Mesothelial cell of epicardium (in vitro differentiated cells): ENCODE results near the gene CCNQ. TPM values are rescaled to one million over a fixed set of nuclear protein-coding genes. Genes with fewer than 3 reads are reported as not detected.

Source experiments
- DNase-seq, 2 experiments: peaks; one replicate each; pipeline ENCODE4 v3.0.0; 2021; ENCODE audit warnings: low spot score in 2 of 2; ENCODE audit not compliant: unreplicated experiment in 2 of 2
- H3K27ac Mint-ChIP-seq: 2 replicates; pipeline ENCODE4 v1.8.0; 2021; ENCODE audit warnings: mixed read lengths
- H3K27me3 Mint-ChIP-seq: 2 replicates; pipeline ENCODE4 v1.8.0; 2021; ENCODE audit warnings: low read depth, mixed read lengths
- H3K36me3 Mint-ChIP-seq: 2 replicates; pipeline ENCODE4 v1.8.0; 2021; ENCODE audit warnings: mixed read lengths
- H3K4me1 Mint-ChIP-seq: 2 replicates; pipeline ENCODE4 v1.8.0; 2021; ENCODE audit warnings: mixed read lengths
- H3K4me3 Mint-ChIP-seq: 2 replicates; pipeline ENCODE4 v1.8.0; 2021; ENCODE audit warnings: mild to moderate bottlenecking, moderate library complexity, mixed read lengths
- H3K9me3 Mint-ChIP-seq: 2 replicates; pipeline ENCODE4 v1.8.0; 2021; ENCODE audit warnings: mixed read lengths
- CTCF ChIP-seq: fragments of 200-600 bp; sonication (generic); IDR thresholded peaks from one replicate; pipeline ENCODE4 v1.5.0; 2021; ENCODE audit warnings: antibody characterized with exemption; ENCODE audit not compliant: unreplicated experiment
- total RNA-seq: library from RNA; stranded (reverse); gene quantifications from 3 replicates; pipeline ENCODE4 v1.2.1, GENCODE V29; 2021

CCNQ gene
- total RNA-seq, 1 donor from 2014 or later: 17.3 TPM

- H3K9me3 Mint-ChIP-seq: peaks cover 17% of the 10 kb centered on the region
- DNase-seq: no peak
- peak overlapping the region; percentile 36 for H3K27ac Mint-ChIP-seq
- peaks cover 5% of the 10 kb centered on the region for H3K36me3 Mint-ChIP-seq
- peaks cover 12% of the 10 kb centered on the region for H3K4me1 Mint-ChIP-seq
- peak overlapping the region; percentile 69 for H3K4me3 Mint-ChIP-seq
- no peak for TF ChIP-seq CTCF
- H3K27me3 Mint-ChIP-seq: peaks cover 2% of the 10 kb centered on the region
Measured at GRCh38 chrX:153600032-153600373, 1.1 kb upstream of the CCNQ start.

GRCh38 chrX:153599192-153600031 lies 473 bp upstream of the CCNQ start:
- H3K9me3 Mint-ChIP-seq: peaks cover 17% of the 10 kb centered on the region
- H3K27me3 Mint-ChIP-seq: peaks cover 2% of the 10 kb centered on the region
- peak; percentile 79 to 86 for DNase-seq
- H3K4me1 Mint-ChIP-seq: peaks cover 12% of the 10 kb centered on the region
- H3K27ac Mint-ChIP-seq: peak overlapping the region; percentile 36
- peaks cover 5% of the 10 kb centered on the region for H3K36me3 Mint-ChIP-seq
- TF ChIP-seq CTCF: no peak
- H3K4me3 Mint-ChIP-seq: peak overlapping the region; percentile 69

GRCh38 chrX:153596981-153597750 lies 1.8 kb downstream of the CCNQ start:
- peak overlapping the region; percentile 79 for H3K4me3 Mint-ChIP-seq
- H3K36me3 Mint-ChIP-seq: peaks cover 14% of the 10 kb centered on the region
- H3K4me1 Mint-ChIP-seq: peaks cover 12% of the 10 kb centered on the region
- peaks cover 12% of the 10 kb centered on the region for H3K9me3 Mint-ChIP-seq
- TF ChIP-seq CTCF: no peak
- H3K27ac Mint-ChIP-seq: no peak overlapping the region
- DNase-seq: no peak
- H3K27me3 Mint-ChIP-seq: no peaks in the 10 kb centered on the region

GRCh38 chrX:153595859-153596857 lies 2.8 kb downstream of the CCNQ start:
- Mint-ChIP-seq H3K4me1 (peaks cover 12% of the 10 kb centered on the region), H3K36me3 (peaks cover 17% of the 10 kb centered on the region), H3K9me3 (peaks cover 12% of the 10 kb centered on the region), H3K4me3 (no peak overlapping the region), H3K27me3 (no peaks in the 10 kb centered on the region), H3K27ac (no peak overlapping the region)
- DNase-seq: no peak
- TF ChIP-seq CTCF: no peak

- Mint-ChIP-seq H3K27me3 (no peaks in the 10 kb centered on the region), H3K4me1 (peaks cover 9% of the 10 kb centered on the region), H3K4me3 (no peak overlapping the region), H3K27ac (no peak overlapping the region), H3K9me3 (peaks cover 12% of the 10 kb centered on the region), H3K36me3 (peaks cover 18% of the 10 kb centered on the region)
- no peak for TF ChIP-seq CTCF
- DNase-seq: no peak
Measured at GRCh38 chrX:153595387-153595786, 3.6 kb downstream of the CCNQ start.
